Lower lobe of right lung (tissue), 2 donors: ENCODE results near the gene PACSIN2. TPM values are rescaled to one million over a fixed set of nuclear protein-coding genes. Genes with fewer than 3 reads are reported as not detected.
"Not testable (repeated sequence)": the region's sequence is repeated elsewhere in the genome, so short reads cannot be mapped to it uniquely, and the experiment has no call there.

ENCODE experiments used
- ATAC-seq, 2 donors: fragments of 200-7000 bp; cut with Tn5 transposase; one replicate each; pipeline ENCODE4 v1.9.1; 2020 to 2022; ENCODE audit warnings: mild to moderate bottlenecking in 2 of 2, moderate library complexity in 2 of 2
- DNase-seq: peaks from one replicate; pipeline ENCODE4 v3.0.0-alpha.2; 2020
- H3K27ac ChIP-seq: fragments of 200-600 bp; one replicate; pipeline ENCODE4 v1.8.0; 2022
- H3K27me3 ChIP-seq: fragments of 200-600 bp; one replicate; pipeline ENCODE4 v1.8.0; 2022; ENCODE audit warnings: low read depth
- H3K36me3 ChIP-seq: fragments of 200-600 bp; one replicate; pipeline ENCODE4 v1.8.0; 2022; ENCODE audit warnings: mild to moderate bottlenecking
- H3K4me1 ChIP-seq: fragments of 200-600 bp; one replicate; pipeline ENCODE4 v1.8.0; 2022
- H3K4me3 ChIP-seq: fragments of 200-600 bp; one replicate; pipeline ENCODE4 v1.8.0; 2022; ENCODE audit warnings: mild to moderate bottlenecking
- H3K9me3 ChIP-seq: fragments of 200-600 bp; one replicate; pipeline ENCODE4 v1.8.0; 2022
- CTCF ChIP-seq: fragments of 200-600 bp; IDR thresholded peaks from one replicate; pipeline ENCODE4 v1.8.0; 2022; ENCODE audit warnings: antibody characterized with exemption, mild to moderate bottlenecking
- intact Hi-C: fragments of 100-400 bp; cut with DNase I; formaldehyde crosslinking; loops from one replicate; pipeline ENCODE4 v1.11.0; 2022
- total RNA-seq: library from RNA; stranded (reverse); fragmentation: NEBNext Ultra II Directional; extraction: Animal tissue kit (Norgen Biotek cat#: 25700); gene quantifications from one replicate; pipeline ENCODE4 v1.2.1, GENCODE V29; 2021
- donor health status: DM: no; HTN: yes; CAD: no; lungs with severe emphysema.

Gene PACSIN2
- total RNA-seq, 1 donor from 2014 or later: 104 TPM

- Histone ChIP-seq H3K4me3 (no peak overlapping the region), H3K27me3 (no peaks in the 10 kb centered on the region), H3K36me3 (no peaks in the 10 kb centered on the region), H3K27ac (no peak overlapping the region), H3K9me3 (no peaks in the 10 kb centered on the region), H3K4me1 (peaks cover 65% of the 10 kb centered on the region)
- TF ChIP-seq CTCF: no peak
- ATAC-seq: no peak
- intact Hi-C loops: no loop called here
- DNase-seq: no peak
Measured at GRCh38 chr22:42974223-42974622, 40.7 kb downstream of the PACSIN2 start.

GRCh38 chr22:42973536-42973881, 41.4 kb downstream of the PACSIN2 start:
- H3K9me3 ChIP-seq: no peaks in the 10 kb centered on the region
- no peaks in the 10 kb centered on the region for H3K27me3 ChIP-seq
- DNase-seq (no peak), ATAC-seq (peak in 1 of 2 donors; percentile 1)
- no peak overlapping the region for H3K27ac ChIP-seq
- H3K4me3 ChIP-seq: no peak overlapping the region
- H3K4me1 ChIP-seq: peaks cover 59% of the 10 kb centered on the region
- no peaks in the 10 kb centered on the region for H3K36me3 ChIP-seq
- TF ChIP-seq CTCF: no peak
- intact Hi-C loops: no loop called here

DNA sequence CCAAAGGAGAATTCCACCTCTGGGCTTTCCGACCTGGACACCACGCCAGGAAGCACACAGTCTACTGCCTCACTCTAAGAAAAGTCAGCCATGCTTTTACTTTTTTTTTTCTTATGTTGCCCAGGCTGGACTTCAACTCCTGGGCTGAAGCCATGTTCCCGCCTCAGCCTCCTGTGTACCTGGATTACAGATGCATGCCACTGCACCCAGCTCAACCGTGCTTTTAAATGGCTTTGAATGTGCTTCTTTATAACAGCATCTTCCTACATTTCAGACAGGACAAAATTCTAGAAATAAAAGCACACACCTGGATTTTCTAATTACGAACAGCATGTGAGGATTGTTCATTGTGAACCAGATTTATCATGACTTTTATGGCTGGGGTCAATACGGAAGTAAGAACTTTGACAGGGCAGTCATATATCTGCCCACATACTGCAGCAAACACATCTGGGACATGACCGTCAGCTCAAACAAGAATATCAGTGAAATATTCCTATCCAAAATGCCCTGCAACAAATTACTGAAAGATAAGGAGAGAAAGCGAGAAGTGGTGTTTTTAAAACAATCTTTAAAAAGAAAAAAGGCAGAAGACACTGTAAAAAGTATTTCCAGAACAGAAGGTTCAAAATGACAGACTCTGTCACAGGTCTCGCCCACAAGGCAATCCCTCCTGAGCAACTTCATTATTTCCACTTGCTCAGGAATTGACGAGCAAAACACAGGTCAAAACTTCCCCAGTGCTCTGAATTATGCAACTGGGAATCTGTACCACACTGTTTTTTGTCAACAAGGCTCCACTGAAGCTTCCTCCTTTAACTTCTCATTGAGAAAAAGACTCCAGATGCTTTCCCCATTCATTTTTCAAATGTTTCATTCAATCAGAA, 42.1 kb downstream of the PACSIN2 start:
- H3K4me1 ChIP-seq: peaks cover 53% of the 10 kb centered on the region
- H3K4me3 ChIP-seq: no peak overlapping the region
- DNase-seq (no peak), ATAC-seq (peak; percentile 33 to 59)
- no peaks in the 10 kb centered on the region for H3K9me3 ChIP-seq
- H3K36me3 ChIP-seq: no peaks in the 10 kb centered on the region
- H3K27me3 ChIP-seq: no peaks in the 10 kb centered on the region
- no peak for TF ChIP-seq CTCF
- intact Hi-C loops: no loop called here
- H3K27ac ChIP-seq: peak overlapping the region; percentile 0

- H3K36me3 ChIP-seq, H3K9me3 ChIP-seq, DNase-seq, H3K4me3 ChIP-seq, intact Hi-C loops, H3K27ac ChIP-seq, H3K27me3 ChIP-seq, ATAC-seq: not testable (repeated sequence)
- H3K4me1 ChIP-seq: peaks cover 49% of the 10 kb centered on the region
Measured at GRCh38 chr22:42971473-42971860, 43.5 kb downstream of the PACSIN2 start.

DNA sequence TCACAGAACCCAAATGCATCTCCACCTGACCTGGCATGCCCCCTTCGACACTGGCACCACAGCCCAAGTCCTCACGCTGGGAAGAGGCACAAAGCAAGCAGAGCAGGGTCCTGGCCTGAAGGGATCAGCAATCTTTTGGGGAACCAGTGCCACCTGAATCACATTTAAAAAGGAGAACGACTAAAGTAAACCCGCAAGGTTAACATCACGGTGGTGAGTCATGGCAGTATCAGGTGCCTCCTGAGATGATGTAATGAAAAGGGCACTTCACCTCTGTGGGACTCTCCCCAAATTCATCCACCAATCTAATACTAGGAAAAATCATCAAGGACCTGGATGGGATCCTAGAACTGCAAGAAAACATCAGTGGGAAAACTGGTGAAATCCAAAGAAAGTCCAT, 44.9 kb downstream of the PACSIN2 start:
- Histone ChIP-seq H3K36me3 (no peaks in the 10 kb centered on the region), H3K4me1 (peaks cover 43% of the 10 kb centered on the region), H3K4me3 (no peak overlapping the region), H3K27me3 (no peaks in the 10 kb centered on the region), H3K9me3 (no peaks in the 10 kb centered on the region), H3K27ac (peak overlapping the region; percentile 49)
- TF ChIP-seq CTCF: no peak
- peak; percentile 81 to 87 for ATAC-seq
- intact Hi-C loops: no loop called here
- DNase-seq: no peak

- intact Hi-C loops: no loop called here
- Histone ChIP-seq H3K4me3 (no peak overlapping the region), H3K36me3 (no peaks in the 10 kb centered on the region), H3K4me1 (peaks cover 39% of the 10 kb centered on the region), H3K27ac (peak overlapping the region; percentile 49), H3K27me3 (no peaks in the 10 kb centered on the region), H3K9me3 (no peaks in the 10 kb centered on the region)
- ATAC-seq: peak in 1 of 2 donors; percentile 9
- no peak for TF ChIP-seq CTCF
- no peak for DNase-seq
Measured at GRCh38 chr22:42969348-42969975, 45.5 kb downstream of the PACSIN2 start.
